ENCODE measurements around the gene MBTPS1.

GRCh38 chr16:84143081-84143480, 26.3 kb upstream of the MBTPS1 start:
- TF ChIP-seq CTCF (conservative IDR thresholded peaks at IDR 0.05 in 1 of 2, IDR thresholded peaks at IDR 0.05 in 1 of 2; ENCODE audit: extremely low read depth in 1 of 2, insufficient read depth in 1 of 2, low read depth in 1 of 2, low read length in 2 of 2), result no peak
- no peak for TF ChIP-seq EZH2 (IDR thresholded peaks at IDR 0.05; ENCODE audit: borderline replicate concordance, low read length)
